ENCODE data around the gene HEXIM1.

The HEXIM1 gene

DNA sequence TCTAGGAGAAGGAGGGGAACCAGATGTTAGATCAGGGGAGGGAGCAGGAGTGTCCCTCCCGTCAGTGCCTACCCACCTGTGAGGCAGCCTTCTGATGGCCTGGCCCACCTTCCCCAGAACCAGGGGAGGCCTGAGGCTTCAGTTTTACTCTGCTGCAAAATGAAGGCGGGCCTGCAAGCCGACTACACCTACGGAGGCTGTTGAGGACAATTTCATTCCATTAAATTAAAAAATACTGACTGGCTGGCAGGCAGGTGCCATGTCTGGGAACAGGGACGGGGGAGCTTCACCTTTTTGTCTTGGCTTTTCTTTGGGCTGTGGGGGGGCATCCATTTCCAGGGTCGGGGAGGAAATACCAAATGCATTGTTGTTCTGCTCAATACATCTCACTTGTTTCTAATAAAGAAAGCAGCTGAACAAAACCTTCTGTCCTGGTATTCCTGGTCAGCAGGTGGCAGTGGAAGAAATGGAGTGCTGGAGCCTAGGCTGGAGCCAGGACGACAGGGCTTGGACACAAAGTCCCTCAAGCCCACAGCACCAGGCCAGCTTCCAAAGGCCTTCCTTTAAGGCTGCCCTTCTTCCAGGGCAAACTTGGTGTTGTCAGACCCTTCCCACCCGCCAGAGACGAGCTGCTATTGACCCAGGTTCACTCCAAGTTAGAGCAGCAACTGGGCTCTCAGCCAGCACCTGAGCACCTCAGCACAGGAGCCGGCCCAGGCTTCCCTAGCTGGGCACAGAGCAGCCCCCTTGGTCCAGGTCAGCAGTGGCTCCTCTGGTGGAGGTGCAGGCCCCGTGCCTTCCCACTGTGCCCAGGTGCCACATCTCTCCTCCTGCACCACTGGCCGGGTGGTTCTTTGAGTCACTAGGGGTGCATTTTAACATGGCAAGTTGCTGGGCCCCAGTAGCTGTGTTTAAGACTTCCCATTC, 39.4 kb upstream of the HEXIM1 start:
- no peak overlapping the region for H3K27ac Mint-ChIP-seq
- no peaks in the 10 kb centered on the region for H3K9me3 Mint-ChIP-seq
- no peaks in the 10 kb centered on the region for H3K4me1 Mint-ChIP-seq
- peaks cover 10% of the 10 kb centered on the region for H3K36me3 Mint-ChIP-seq (ENCODE audit: low read depth)
- no peaks in the 10 kb centered on the region for H3K27me3 Mint-ChIP-seq
- ATAC-seq, result no peak
- no peak for DNase-seq
- H3K4me3 Mint-ChIP-seq, result no peak overlapping the region

DNA sequence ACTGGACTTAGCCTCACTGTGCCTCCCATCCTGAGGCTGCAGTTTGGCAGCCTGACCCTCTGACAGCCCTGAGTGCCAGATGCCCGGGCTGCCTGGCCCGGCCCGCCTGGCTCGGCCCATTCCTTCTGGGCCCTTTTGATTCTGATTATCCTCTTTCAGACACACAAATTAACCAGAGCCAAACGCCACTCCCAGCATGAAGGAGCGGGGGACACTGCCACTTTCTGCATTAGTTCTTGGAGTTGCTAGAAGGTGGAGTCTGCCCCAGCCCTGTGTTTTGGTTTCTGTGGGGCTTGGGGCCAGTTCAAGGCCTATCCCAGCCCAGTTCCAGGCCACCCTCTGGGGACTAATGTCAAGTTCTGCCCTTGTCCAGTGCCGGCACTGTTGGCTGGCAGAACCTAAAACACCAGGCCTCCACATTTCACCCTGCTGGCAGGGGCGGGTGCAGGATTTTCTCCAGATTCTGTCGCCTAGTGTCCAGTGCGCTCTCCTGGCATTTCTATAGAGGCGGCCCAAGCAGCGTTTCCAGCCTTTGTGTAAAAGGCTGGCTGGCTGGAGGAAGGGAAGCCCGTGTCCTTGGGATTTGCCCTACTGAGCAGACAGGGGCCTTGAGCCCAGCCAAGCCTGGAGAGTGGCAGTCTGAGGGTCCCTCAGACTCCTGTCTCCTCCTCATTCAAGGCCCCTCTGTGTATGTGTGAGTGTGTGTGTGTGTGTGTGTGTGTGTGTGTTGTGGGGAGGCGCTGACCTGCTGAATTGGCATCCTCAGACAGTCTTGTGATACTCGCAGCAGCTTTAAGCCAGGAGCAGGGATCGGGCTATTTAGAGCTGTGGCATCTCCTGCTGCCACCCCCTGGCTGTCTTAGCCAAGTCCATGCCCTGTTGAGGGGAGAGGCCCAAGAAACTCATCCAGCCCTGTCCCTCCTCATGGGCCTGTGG, 37.3 kb upstream of the HEXIM1 start:
- H3K27ac Mint-ChIP-seq, result no peak overlapping the region
- H3K36me3 Mint-ChIP-seq (ENCODE audit: low read depth), result peaks cover 7% of the 10 kb centered on the region
- no peak overlapping the region for H3K4me3 Mint-ChIP-seq
- no peaks in the 10 kb centered on the region for H3K4me1 Mint-ChIP-seq
- H3K27me3 Mint-ChIP-seq, result no peaks in the 10 kb centered on the region
- ATAC-seq (no peak), DNase-seq (no peak)
- H3K9me3 Mint-ChIP-seq, result no peaks in the 10 kb centered on the region

DNA sequence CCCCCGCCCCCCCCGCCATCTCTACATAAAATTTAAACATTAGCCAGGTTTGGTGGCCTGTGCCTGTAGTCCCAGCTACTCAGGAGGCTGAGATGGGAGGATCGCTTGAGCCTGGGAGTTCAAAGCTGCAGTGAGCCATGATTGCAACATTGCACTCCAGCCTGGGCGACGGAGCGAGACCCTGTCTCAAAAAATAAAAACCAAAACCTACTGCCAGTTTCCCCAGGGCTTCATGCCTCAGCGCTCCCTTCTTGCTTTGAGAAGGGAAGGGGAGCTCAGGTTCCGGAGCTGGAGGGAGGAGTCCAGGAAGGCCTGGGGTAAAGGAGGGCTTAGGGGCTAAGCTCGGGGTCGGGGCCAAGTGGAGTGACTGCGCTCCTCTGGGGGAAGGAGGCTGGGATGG, 36.4 kb upstream of the HEXIM1 start:
- Mint-ChIP-seq H3K4me3 (no peak overlapping the region), H3K36me3 (ENCODE audit: low read depth) (peaks cover 3% of the 10 kb centered on the region), H3K27me3 (no peaks in the 10 kb centered on the region), H3K4me1 (no peaks in the 10 kb centered on the region), H3K27ac (no peak overlapping the region), H3K9me3 (no peaks in the 10 kb centered on the region)
- DNase-seq, result no peak
- no peak for ATAC-seq

DNA sequence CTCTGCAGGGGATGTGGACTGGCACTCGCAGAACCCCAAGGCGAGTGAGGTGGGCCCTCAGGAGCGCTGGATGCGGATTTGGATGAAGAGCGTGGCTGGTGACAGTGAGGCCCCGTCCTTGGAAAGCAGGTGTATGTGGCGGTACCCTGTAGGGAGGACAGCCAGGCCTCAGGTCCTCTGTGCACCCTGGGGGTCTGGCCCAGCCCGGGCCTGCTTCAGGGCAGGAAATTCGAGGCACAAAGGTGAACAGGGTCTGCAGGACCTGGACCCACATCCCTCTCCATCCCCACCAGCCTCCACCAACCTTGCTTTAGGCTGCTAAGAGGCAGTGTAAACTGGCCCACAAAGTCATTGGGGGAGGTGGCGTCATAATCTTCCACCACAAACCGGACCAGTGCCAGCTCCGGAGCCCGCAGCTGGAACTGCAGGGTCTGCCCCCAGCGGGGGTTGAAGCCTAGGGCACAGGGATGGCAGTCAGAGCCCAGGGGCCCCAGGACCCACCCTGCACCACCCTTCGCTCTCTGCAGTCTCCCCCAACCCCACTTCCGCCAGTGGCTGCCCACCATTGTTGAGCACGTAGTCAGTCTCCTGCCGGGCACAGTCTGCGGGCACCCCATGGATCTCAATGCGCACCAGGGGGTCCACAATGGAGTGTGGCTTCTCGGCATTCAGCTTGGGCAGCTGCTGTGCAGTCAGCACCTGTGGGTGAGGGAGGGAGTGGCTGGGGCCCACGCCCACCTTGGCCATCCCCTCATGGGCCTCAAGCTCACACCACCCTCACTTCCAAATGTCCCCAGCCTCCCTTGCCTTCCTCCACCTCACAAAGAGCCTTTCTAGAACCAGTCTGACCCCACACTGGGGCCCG, 35.5 kb upstream of the HEXIM1 start:
- no peak for ATAC-seq
- Mint-ChIP-seq H3K4me1 (no peaks in the 10 kb centered on the region), H3K4me3 (no peak overlapping the region)

DNA sequence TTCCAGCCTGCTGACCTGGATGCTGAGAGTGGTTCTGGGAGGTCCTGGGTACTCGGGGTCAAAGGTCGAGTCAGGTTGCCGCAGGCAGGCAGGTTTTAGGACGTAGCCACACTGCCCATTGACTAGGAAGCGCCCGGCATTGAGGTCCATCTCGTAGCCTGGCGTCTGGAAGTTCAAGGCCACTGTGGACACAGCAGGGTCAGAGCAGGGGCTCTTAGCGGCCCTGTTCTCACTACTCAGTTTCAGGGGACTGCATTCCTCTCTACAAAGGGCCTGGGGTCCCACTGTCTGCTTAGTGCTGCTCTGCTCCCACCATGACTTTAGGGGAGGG, 34.9 kb upstream of the HEXIM1 start:
- DNase-seq (no peak), ATAC-seq (no peak)
- no peaks in the 10 kb centered on the region for H3K9me3 Mint-ChIP-seq
- H3K36me3 Mint-ChIP-seq (ENCODE audit: low read depth), result no peaks in the 10 kb centered on the region
- H3K27me3 Mint-ChIP-seq, result no peaks in the 10 kb centered on the region
- H3K4me3 Mint-ChIP-seq, result no peak overlapping the region
- no peaks in the 10 kb centered on the region for H3K4me1 Mint-ChIP-seq
- no peak overlapping the region for H3K27ac Mint-ChIP-seq

More for the DNA sequence above, 35.5 kb upstream of the HEXIM1 start:
- Mint-ChIP-seq H3K9me3 (no peaks in the 10 kb centered on the region), H3K27me3 (no peaks in the 10 kb centered on the region), H3K36me3 (ENCODE audit: low read depth) (peaks cover 1% of the 10 kb centered on the region), H3K27ac (no peak overlapping the region)
- no peak for DNase-seq

DNA sequence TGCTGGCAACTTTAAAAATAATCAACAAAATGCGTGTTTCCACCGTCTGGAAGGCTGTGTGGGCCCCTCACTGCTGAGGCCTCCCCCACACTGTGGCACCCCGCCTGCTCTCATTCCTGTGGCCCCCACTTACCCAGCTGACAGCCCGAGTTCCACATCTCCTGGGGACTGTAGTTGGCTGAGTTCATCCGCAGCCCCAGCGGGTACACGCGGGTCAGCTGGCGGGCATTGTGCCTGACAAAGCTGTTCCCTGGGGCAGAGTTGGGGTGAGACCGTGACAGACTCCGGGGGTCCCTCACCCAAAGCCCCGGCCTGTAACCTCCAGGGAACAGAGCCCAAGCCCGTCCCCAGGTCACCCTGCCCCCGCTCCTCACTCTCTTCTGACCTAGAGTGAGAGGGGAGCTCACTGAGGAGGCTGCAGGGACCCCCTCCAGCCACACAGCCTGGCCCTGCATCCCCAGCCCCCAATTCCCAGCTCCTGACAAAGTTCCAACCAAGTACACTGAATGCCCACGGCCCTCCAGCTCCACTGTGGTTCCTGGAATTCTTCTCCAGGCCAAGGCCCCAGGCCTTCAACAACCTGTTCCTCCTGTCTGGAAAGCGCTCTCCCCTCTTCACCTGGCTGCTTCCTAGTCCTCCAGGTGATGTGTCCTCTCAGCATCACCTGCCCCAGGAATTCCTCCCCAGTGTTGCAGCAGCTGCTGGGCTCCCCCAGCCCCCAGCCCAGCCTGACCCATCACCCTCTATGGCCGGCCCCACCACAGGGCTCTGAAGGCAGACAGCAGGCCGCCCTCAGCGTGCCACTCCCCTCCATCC, 34.0 kb upstream of the HEXIM1 start:
- no peaks in the 10 kb centered on the region for H3K36me3 Mint-ChIP-seq (ENCODE audit: low read depth)
- no peak for DNase-seq
- no peak overlapping the region for H3K27ac Mint-ChIP-seq
- H3K9me3 Mint-ChIP-seq, result no peaks in the 10 kb centered on the region
- H3K4me3 Mint-ChIP-seq, result no peak overlapping the region
- no peak for ATAC-seq
- H3K27me3 Mint-ChIP-seq, result no peaks in the 10 kb centered on the region
- no peaks in the 10 kb centered on the region for H3K4me1 Mint-ChIP-seq

DNA sequence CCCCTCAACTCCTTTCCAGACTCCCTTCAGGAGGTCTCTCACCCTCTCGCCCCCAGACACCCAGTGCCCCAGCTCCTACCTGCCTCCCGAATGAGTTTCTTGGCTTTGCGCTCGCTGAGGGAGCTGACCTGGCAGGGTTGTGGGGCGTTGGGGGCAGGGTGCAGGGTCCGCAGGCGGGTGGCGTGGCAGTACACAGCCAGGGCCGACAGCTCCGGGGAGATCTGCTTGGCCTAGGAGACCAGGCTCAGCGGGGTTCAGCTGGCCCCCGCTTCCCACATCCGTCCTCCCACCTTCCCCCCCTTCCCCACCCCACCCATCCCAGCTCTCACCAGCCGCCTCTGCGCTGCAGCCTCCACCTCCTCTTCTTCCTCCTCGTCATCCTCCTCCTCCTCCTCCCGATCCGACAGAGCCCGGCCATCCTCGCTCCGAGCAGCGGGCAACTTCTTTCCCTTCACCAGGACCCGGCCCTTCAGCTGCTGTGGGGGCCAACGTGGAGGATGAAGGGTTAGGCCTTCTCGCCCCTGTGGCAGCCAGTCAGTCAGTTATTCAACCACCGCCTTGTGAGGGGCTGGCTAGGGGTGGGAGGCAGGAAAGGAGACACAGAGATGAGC, 33.2 kb upstream of the HEXIM1 start:
- Mint-ChIP-seq H3K27ac (no peak overlapping the region), H3K4me1 (no peaks in the 10 kb centered on the region), H3K27me3 (no peaks in the 10 kb centered on the region), H3K4me3 (no peak overlapping the region), H3K36me3 (ENCODE audit: low read depth) (no peaks in the 10 kb centered on the region), H3K9me3 (no peaks in the 10 kb centered on the region)
- no peak for ATAC-seq
- DNase-seq, result no peak

DNA sequence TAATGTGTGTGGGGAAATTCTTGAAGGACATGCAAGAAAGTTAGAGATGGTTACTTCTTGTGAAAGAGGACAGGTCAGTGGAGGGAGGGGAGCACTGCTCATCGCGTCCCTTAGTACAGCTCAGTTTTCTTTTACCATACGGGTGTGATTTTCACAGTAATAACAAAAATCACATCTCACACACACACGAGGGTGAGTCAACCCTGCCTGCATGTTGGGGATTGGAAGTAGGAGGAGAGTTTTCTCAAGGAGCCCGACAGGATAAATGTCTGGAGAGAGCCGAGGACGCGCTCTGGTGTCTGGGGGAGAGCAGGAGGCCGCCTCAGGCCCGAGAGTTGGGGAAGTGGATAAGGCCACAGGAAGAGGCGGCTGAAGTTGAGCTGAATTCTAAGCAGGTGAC, 32.4 kb upstream of the HEXIM1 start:
- H3K4me3 Mint-ChIP-seq, result no peak overlapping the region
- no peak overlapping the region for H3K27ac Mint-ChIP-seq
- DNase-seq, result no peak
- H3K9me3 Mint-ChIP-seq, result no peaks in the 10 kb centered on the region
- H3K27me3 Mint-ChIP-seq, result no peaks in the 10 kb centered on the region
- H3K4me1 Mint-ChIP-seq, result no peaks in the 10 kb centered on the region
- ATAC-seq, result no peak
- no peaks in the 10 kb centered on the region for H3K36me3 Mint-ChIP-seq (ENCODE audit: low read depth)

DNA sequence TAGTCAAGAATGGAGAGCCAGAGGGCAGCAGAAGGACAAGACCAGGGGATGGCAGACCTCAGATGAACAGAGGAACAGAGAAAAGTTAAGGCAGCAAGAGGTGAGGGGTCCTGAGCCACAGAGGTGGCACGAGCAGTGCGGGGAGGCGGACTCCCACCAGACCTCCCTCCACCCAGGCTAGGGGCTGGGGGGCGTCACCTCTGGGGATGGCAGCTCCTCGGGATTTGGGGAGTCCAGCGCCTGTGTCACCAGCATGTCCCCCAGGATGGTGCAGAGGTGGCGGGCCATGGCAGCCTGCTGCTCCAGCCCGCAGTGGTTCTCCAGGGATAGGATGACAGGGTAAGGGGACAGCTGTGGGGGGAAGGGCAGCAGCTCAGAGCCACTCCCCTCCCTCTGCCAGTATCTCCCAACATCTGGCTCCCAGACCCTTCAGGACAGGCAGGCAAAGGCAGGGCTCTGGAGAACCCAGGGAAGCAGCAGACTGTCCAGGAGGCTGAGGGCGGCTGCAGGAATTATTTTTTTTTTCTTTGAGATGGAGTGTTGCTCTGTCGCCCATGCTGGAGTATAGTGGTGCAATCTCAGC, 31.8 kb upstream of the HEXIM1 start:
- Mint-ChIP-seq H3K4me1 (no peaks in the 10 kb centered on the region), H3K4me3 (no peak overlapping the region), H3K36me3 (ENCODE audit: low read depth) (no peaks in the 10 kb centered on the region), H3K27me3 (no peaks in the 10 kb centered on the region), H3K9me3 (no peaks in the 10 kb centered on the region), H3K27ac (no peak overlapping the region)
- DNase-seq, result no peak
- ATAC-seq, result no peak

DNA sequence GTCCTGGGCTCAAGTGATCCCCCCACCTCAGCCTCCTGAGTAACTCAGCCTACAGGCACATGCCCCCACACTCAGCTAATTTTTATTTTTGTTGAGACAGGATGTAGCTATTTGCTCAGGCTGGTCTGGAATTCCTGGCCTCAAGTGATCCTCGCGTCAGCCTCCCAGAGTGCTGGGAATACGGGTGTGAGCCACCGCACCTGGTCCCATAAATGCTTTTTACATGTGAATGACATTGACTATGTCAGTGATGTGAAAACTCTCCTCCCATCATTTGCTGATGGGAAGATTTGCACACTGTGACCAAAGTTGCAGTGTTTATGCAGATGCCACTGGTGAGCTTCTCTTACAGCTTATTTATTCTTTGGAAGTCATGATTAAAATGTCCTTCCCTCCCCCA, 30.9 kb upstream of the HEXIM1 start:
- H3K36me3 Mint-ChIP-seq (ENCODE audit: low read depth), result no peaks in the 10 kb centered on the region
- no peak overlapping the region for H3K27ac Mint-ChIP-seq
- no peaks in the 10 kb centered on the region for H3K9me3 Mint-ChIP-seq
- ATAC-seq (no peak), DNase-seq (no peak)
- no peaks in the 10 kb centered on the region for H3K4me1 Mint-ChIP-seq
- H3K27me3 Mint-ChIP-seq, result peaks cover 2% of the 10 kb centered on the region
- no peak overlapping the region for H3K4me3 Mint-ChIP-seq

DNA sequence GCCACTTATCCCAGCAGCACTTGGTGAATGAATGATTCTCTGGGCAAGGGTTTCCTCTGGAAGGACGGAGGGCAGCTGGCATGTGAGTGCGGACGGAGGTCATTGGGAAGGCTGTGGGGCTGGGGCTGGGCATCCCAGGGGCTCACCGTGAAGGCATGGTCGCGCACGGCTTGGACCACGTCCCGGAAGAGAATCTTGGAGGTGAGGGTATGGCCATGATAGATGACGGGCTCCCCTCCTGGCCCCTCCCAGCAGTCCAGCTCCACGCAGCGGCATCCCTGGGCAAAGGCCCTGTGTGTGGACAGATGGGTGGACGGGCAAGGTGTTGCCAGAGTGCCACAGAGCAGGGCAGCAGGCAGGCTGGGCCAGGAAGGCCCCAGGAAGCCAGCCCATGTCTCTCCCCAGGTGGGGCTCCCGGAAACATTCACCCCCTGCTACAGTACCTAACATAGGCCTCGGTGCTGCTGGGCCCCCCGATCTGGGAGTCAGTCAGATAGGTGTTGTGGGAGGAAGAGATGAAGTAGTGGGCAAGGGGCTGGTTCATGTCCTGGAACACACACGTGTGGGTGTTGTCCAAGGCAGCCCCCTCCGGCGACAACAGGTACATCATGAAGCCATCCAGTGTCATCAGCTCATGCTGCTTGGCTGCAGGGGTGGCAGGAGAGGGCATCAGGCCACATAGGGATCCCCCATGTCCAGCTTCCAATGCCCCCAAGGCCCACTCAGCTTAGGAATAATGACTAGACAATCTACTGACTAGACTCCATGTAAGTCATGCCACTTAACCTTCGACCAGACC, 30.2 kb upstream of the HEXIM1 start:
- H3K27ac Mint-ChIP-seq, result no peak overlapping the region
- no peaks in the 10 kb centered on the region for H3K9me3 Mint-ChIP-seq
- no peak for ATAC-seq
- no peaks in the 10 kb centered on the region for H3K36me3 Mint-ChIP-seq (ENCODE audit: low read depth)
- H3K4me1 Mint-ChIP-seq, result no peaks in the 10 kb centered on the region
- H3K27me3 Mint-ChIP-seq, result peaks cover 2% of the 10 kb centered on the region
- DNase-seq, result no peak
- H3K4me3 Mint-ChIP-seq, result no peak overlapping the region

DNA sequence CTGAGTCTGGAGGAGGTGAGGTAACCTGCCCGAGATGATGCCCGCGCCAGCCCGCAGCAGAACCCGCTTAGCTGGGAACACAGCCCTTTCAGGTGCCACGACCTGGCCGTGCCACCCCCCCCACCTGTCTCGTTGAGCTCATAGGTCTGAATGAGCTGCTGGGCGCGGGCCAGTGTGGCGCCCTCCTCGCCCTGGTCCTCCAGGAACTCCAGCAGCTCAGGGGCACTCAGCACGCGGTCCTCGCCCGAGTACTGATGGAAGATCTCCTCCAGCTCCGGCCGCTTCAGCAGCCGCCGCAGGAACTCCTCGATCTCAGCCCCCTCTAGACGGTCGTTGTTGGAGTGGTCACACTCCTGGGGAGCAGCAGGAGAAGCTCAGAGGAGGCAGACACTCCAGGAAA, 29.6 kb upstream of the HEXIM1 start:
- Mint-ChIP-seq H3K4me1 (no peaks in the 10 kb centered on the region), H3K27ac (no peak overlapping the region), H3K36me3 (ENCODE audit: low read depth) (no peaks in the 10 kb centered on the region), H3K9me3 (no peaks in the 10 kb centered on the region), H3K4me3 (no peak overlapping the region), H3K27me3 (peaks cover 2% of the 10 kb centered on the region)
- no peak for DNase-seq
- ATAC-seq, result no peak
